Measurements from ENCODE around the gene FLNC. TPM values are rescaled to one million over a fixed set of nuclear protein-coding genes. Genes with fewer than 3 reads are reported as not detected.

FLNC gene
- total RNA-seq, 1 donor from 2014 or later = 131 TPM

DNA sequence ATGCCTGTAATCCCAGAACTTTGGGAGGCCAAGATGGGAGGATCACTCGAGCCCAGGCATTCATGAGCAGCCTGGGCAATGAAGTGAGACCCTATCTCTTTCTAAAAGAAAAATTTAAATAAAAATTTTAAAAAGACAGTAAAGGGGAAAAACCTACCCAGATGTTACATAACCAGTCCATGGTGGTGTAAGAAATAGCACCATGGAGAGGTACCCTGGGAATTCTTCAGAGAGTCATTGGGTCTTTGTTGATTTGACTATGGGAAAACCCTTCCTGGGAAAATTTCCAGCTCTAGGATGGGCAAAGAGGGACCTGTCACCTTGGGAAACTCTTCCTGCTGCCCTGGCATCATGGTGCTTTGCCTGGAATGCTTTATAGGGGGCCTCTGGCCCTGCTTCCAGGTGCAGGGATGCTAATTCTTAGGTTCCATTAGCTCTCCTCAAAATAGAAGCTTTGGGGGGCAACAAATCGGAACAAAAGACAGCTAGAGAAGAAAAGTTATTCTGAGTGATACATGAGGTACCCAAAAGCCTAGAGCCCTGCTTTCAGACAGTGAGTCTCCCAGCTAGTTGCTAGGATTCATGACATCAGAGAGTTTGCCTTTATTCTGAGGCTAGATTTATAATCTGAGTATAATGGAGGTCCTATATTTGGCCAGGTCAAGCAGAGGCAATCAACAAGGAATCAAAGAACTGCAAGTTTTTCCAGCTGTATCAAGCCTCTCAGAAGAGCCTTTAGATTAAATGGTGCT is 28.4 kb upstream of the FLNC start:
- DNase-seq (ENCODE audit: extremely low read depth, low read depth, low spot score) = no peak

- no peak for DNase-seq (ENCODE audit: extremely low read depth, low read depth, low spot score)
Measured at GRCh38 chr7:128804484-128804883, 25.7 kb upstream of the FLNC start.

DNA sequence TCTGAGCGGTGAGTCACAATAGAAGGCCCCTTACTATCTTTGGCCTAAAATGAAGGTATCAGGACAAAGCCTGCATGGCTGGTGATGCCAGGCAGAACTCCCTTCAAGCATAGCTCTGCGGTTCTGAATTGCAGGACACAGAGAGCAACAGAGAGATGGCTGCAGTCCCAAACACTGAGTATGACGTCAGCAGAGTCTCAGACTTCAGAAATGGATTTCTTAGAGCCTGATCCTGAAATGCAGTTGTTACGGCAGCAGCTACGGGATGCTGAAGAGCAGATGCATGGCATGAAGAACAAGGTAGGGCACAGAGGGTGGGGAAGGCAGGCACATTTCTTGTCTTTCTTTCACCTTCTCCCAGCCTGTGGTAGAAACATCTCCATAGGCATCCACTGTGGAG is 25.0 kb upstream of the FLNC start:
- no peak for DNase-seq (ENCODE audit: extremely low read depth, low read depth, low spot score)

GRCh38 chr7:128807191-128807590 is 23.0 kb upstream of the FLNC start:
- no peak for DNase-seq (ENCODE audit: extremely low read depth, low read depth, low spot score)

DNA sequence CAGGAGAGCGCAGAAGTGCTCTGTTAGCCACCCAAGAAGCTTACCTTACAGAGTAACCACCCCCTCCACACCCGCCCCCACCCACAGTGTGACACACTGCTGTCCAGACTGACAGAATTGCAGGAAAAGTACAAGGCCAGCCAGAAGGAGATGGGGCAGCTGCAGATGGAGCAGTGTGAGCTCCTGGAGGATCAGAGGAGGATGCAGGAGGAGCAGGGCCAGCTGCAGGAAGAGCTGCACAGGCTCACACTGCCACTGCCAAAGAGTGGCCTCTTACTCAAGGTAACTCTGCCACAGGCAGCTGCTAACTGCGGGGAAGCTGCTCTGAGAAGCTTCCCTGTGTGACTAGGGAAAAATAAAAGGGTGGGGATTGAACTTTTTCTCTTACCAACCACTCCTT is 20.8 kb upstream of the FLNC start:
- no peak for DNase-seq (ENCODE audit: extremely low read depth, low read depth, low spot score)

DNA sequence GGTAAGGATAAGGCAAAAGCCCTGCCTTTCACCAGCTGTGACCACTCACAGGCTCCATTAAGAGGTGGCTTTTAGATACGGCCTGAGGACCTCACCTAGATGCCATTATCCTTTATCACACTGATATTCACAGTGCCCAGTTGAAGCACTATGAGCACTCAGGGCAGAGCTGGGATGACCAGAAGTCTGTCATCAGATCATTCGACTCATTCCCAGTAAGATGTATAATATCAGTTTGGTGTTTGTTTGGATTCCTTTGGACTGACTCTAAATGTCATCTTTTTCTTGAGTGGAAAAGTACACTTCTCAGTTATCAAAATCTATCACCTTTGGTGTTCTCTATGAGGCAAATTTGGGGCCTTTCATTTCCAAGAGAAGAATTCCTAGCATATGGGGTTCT is 19.7 kb upstream of the FLNC start:
- DNase-seq (ENCODE audit: extremely low read depth, low read depth, low spot score) = no peak

- DNase-seq (ENCODE audit: extremely low read depth, low read depth, low spot score) = no peak
Measured at GRCh38 chr7:128810997-128811396, 19.2 kb upstream of the FLNC start.

GRCh38 chr7:128811631-128812430 is 18.4 kb upstream of the FLNC start:
- DNase-seq (ENCODE audit: extremely low read depth, low read depth, low spot score) = no peak

DNA sequence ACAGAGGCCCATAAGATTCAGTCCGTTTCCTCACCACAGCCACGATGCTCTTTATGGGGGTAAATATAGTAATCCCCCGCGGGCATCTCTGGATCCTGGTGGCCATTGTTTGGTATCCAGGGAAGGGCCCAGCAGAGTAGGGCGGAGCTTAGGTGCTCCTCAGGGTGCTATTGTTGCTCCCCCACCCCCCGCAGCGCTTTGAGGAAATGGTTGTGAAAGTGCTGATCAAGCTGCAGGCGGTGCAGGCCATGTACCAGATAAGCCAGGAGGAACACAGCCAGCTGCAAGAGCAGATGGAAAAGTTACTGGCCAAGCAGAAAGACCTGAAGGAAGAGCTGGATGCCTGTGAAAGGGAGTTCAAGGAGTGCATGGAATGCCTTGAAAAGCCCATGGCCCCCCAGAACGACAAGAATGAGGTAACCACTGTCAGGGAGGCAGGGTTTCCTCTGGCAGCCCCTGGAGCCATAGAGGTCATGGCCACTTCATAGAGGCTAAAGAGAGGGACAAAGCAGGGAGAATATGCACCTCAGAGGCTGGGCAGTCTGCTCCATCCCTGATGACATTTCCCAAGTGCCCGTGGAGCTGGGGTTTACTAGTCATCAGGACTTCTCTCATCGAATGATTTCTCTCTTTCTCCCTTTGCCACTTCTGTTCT is 17.6 kb upstream of the FLNC start:
- no peak for DNase-seq (ENCODE audit: extremely low read depth, low read depth, low spot score)

DNA sequence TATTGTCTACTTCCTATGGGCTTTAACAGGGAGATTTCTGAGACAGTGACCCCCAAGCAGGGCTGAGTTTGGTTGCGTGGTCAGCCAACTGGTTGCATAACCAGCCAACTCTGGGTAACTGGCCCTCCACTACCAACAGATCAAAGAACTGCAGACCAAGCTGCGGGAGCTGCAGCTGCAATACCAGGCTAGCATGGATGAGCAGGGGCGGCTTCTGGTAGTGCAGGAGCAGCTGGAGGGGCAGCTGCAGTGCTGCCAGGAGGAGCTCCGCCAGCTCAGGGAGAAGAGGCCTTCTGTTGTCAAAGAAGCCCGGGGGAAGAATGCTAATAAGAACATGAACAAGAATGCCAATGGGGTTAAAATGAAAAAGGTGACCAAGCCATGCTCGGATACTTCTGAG is 15.7 kb upstream of the FLNC start:
- DNase-seq (ENCODE audit: extremely low read depth, low read depth, low spot score) = no peak

GRCh38 chr7:128815289-128815942 is 14.8 kb upstream of the FLNC start:
- DNase-seq (ENCODE audit: extremely low read depth, low read depth, low spot score) = no peak

GRCh38 chr7:128818694-128819093 is 11.5 kb upstream of the FLNC start:
- DNase-seq (ENCODE audit: extremely low read depth, low read depth, low spot score) = no peak

DNA sequence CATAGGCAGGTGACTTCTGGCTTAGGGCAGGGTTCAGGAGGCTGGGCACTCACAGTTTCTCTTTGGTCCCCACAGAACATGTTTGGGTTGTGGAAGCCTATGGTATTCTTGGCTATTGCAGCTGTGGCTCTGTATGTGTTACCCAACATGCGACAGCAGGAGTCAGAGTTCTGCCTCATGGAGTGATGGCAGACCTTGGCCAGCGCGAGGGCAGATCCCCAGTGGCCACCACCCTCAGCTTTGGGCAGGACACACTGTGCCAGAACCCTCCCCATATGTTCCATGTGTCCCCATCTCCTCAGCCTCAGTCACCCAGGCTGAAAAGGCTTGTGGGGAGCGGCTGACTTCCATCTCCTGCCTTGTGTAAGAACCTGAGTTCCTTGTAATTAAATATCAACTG is 8.5 kb upstream of the FLNC start:
- DNase-seq (ENCODE audit: extremely low read depth, low read depth, low spot score) = no peak

DNA sequence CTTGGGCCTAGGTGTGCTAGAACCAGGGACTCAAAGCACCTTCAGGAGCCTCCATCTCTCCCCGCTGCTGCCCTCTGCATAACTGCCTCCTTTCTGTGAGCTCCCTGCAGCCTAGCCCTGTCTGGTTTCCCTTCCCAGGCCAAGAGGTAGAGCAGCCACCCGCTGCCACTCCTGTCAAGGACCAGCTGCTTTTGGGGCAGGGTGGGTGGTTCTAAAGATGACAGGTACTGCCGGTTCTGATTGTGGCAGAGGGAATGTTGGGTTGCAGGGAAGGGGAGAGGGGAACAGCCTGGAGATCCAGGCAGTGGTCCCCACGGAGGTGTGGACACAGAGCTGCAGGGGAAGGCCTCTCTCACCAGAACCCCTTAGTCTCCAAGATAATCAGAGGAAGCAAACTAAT is 3.7 kb upstream of the FLNC start:
- no peak for DNase-seq (ENCODE audit: extremely low read depth, low read depth, low spot score)

- DNase-seq (ENCODE audit: extremely low read depth, low read depth, low spot score) = no peak
Measured at GRCh38 chr7:128826916-128827247, 3.3 kb upstream of the FLNC start.

DNA sequence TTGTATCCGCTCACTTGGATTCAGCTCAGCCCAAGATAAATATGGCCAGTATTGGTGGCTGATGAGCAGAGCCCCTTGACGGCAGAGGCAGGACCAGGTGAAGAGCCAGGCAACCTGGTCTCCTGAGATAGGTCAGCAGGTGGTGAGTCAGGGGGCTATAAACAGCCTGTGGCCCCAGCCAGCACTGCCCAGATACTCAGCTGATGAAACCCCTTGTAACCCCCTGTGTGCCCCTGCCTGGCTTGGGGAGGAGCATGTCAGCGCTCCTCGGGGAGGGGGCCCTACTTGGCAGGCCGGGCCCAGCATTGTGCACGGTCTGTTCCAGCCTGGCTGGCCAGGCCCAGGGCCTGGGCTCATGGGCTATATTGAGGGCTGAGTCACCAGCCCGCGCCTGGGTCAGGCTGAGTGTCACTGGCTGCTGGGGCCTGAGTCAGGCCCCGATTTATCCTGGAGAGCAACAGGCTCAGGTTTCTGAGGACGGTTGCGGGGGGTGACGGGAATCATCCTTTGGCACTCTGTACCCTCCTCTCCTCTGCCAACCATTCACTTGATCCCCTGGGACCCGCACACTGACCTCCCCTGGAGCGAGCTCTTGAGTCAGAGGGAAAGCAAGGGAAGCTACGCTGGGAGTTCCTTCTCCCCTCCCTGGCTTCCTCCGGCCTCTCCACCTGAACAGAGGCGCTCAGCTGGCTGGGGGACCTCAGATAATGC is 2.8 kb upstream of the FLNC start:
- no peak for DNase-seq (ENCODE audit: extremely low read depth, low read depth, low spot score)

DNA sequence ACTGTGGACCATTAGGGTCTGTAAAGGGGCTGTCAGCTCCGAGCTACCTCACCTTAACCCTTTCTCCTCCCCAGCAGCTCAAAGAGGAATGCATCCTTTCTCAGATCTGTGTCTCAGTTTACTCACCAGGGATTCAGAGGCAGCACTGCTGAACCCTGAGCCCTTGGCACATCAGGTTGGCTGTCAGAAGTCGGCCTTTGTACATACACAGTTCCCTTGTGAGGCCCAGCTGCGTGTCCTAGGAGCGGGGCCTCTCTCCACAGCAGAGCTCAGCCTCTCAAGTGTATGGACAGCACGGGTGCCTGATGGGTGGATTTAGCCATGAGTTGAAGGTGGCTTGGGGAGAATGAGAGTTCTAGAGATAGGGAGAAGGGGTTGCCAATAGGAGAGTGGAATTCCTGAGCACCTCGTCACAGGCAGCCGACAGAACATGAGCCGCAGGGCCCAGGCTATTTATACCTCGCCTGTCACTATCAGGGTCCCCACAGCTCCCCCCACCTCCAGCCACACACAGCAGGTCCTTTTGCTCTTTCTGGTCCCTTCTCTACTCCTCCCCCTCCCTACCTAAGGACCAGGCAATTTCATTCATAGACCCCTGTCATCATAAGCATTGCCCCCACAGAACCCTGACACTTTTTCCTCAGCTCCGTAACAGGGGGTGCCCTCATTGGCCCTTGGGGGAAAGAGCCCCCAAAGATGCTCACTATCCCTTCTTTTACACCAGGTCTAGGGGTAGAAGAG is 2.1 kb upstream of the FLNC start:
- no peak for DNase-seq (ENCODE audit: extremely low read depth, low read depth, low spot score)

- DNase-seq (ENCODE audit: extremely low read depth, low read depth, low spot score) = no peak
Measured at GRCh38 chr7:128829391-128830166, 627 bp upstream of the FLNC start.
